Inferior parietal cortex (tissue), 1 donor: ENCODE results near the gene IL4.

Experiments used
- DNase-seq: peaks from one replicate; pipeline ENCODE4 v3.0.0-alpha.2; 2016; ENCODE audit errors: extremely low spot score

IL4 gene

GRCh38 chr5:132695956-132696355 lies 22.2 kb downstream of the IL4 start:
- DNase-seq, result no peak

GRCh38 chr5:132704875-132705274 lies 31.1 kb downstream of the IL4 start:
- DNase-seq, result no peak

- no peak for DNase-seq
Observed at GRCh38 chr5:132708645-132709044, 34.9 kb downstream of the IL4 start.

- peak; percentile 30 for DNase-seq
Observed at GRCh38 chr5:132714456-132715307, 40.9 kb downstream of the IL4 start.

- DNase-seq, result no peak
Observed at GRCh38 chr5:132718544-132719312, 44.9 kb downstream of the IL4 start.

- DNase-seq, result no peak
Observed at GRCh38 chr5:132725745-132726144, 52.0 kb downstream of the IL4 start.

- no peak for DNase-seq
Observed at GRCh38 chr5:132729896-132730295, 56.1 kb downstream of the IL4 start.
